Astrocyte (in vitro differentiated cells and primary cell): ENCODE data around the gene DNAH2. TPM values are rescaled to one million over a fixed set of nuclear protein-coding genes. Genes with fewer than 3 reads are reported as not detected.

ENCODE experiments used
- DNase-seq: peaks from one replicate; pipeline ENCODE4 v3.0.0-alpha.2; 2010; ENCODE audit warnings: low read depth
- FAIRE-seq: peaks from 2 replicates; lab custom pipeline; 2011; peaks lifted over from hg19 to GRCh38; lab: Jason Lieb, UNC
- H2AFZ ChIP-seq: 2 replicates; pipeline ENCODE4 v1.6.0; 2012; ENCODE audit warnings: low read depth, low read length, inconsistent platforms
- H3K27ac ChIP-seq: 2 replicates; pipeline ENCODE4 v1.5.1; 2011; ENCODE audit warnings: low read depth, low read length, inconsistent platforms
- H3K27me3 ChIP-seq: 2 replicates; pipeline ENCODE4 v1.6.0; 2011; ENCODE audit warnings: low read length, inconsistent platforms; ENCODE audit not compliant: insufficient read depth
- H3K36me3 ChIP-seq: 2 replicates; pipeline ENCODE4 v1.5.1; 2011; ENCODE audit warnings: low read length, inconsistent platforms; ENCODE audit not compliant: insufficient read depth
- H3K4me1 ChIP-seq: 2 replicates; pipeline ENCODE4 v1.5.1; 2011; ENCODE audit warnings: low read length, inconsistent platforms; ENCODE audit not compliant: insufficient read depth
- H3K4me2 ChIP-seq: 2 replicates; pipeline ENCODE4 v1.6.0; 2012; ENCODE audit warnings: low read length, inconsistent platforms
- H3K4me3 ChIP-seq: 2 replicates; pipeline ENCODE4 v1.5.1; 2011; ENCODE audit warnings: low read depth, mild to moderate bottlenecking, low read length, inconsistent platforms; ENCODE audit not compliant: insufficient read depth
- H3K79me2 ChIP-seq: 2 replicates; pipeline ENCODE4 v1.6.0; 2012; ENCODE audit warnings: mild to moderate bottlenecking, low read length, inconsistent platforms; ENCODE audit not compliant: insufficient read depth
- H3K9ac ChIP-seq: 2 replicates; pipeline ENCODE4 v1.6.0; 2012; ENCODE audit warnings: mild to moderate bottlenecking, low read length, inconsistent platforms
- H3K9me3 ChIP-seq: 2 replicates; pipeline ENCODE4 v1.5.1; 2012; ENCODE audit warnings: low read depth, mild to moderate bottlenecking, low read length, inconsistent platforms; ENCODE audit not compliant: insufficient read depth
- H4K20me1 ChIP-seq: 2 replicates; pipeline ENCODE4 v1.6.0; 2012; ENCODE audit warnings: low read length, inconsistent platforms; ENCODE audit not compliant: insufficient read depth
- H3K27ac Mint-ChIP-seq: one replicate; pipeline ENCODE4 v1.8.0; 2021; ENCODE audit warnings: mild to moderate bottlenecking, mixed read lengths; ENCODE audit not compliant: unreplicated experiment
- H3K27me3 Mint-ChIP-seq: one replicate; pipeline ENCODE4 v1.8.0; 2021; ENCODE audit warnings: low read depth, mixed read lengths; ENCODE audit not compliant: unreplicated experiment
- H3K36me3 Mint-ChIP-seq: one replicate; pipeline ENCODE4 v1.8.0; 2021; ENCODE audit warnings: low read depth, mixed read lengths; ENCODE audit not compliant: unreplicated experiment
- H3K4me1 Mint-ChIP-seq: one replicate; pipeline ENCODE4 v1.8.0; 2021; ENCODE audit warnings: low read depth, mixed read lengths; ENCODE audit not compliant: unreplicated experiment
- H3K4me3 Mint-ChIP-seq: one replicate; pipeline ENCODE4 v1.8.0; 2021; ENCODE audit warnings: mild to moderate bottlenecking, moderate library complexity, mixed read lengths; ENCODE audit not compliant: unreplicated experiment
- H3K9me3 Mint-ChIP-seq: one replicate; pipeline ENCODE4 v1.8.0; 2021; ENCODE audit warnings: mild to moderate bottlenecking, mixed read lengths; ENCODE audit not compliant: unreplicated experiment
- EZH2 ChIP-seq: IDR thresholded peaks from 2 replicates; pipeline ENCODE4 v1.6.1; 2012; ENCODE audit warnings: mild to moderate bottlenecking, low read length, inconsistent platforms; ENCODE audit not compliant: insufficient read depth
- total RNA-seq: library from RNA; stranded (reverse); gene quantifications from 2 replicates; pipeline ENCODE4 v1.2.1, GENCODE V29; 2021
- TF ChIP-seq, protein P1 (sequence below): IDR thresholded peaks from 2 replicates; pipeline ENCODE4 v1.5.1; 2011; ENCODE audit warnings: low read depth, mild to moderate bottlenecking, inconsistent platforms, low read length, moderate library complexity; ENCODE audit not compliant: insufficient read depth

DNAH2 gene
- total RNA-seq, 1 donor from 2014 or later: 0.11 TPM

DNA sequence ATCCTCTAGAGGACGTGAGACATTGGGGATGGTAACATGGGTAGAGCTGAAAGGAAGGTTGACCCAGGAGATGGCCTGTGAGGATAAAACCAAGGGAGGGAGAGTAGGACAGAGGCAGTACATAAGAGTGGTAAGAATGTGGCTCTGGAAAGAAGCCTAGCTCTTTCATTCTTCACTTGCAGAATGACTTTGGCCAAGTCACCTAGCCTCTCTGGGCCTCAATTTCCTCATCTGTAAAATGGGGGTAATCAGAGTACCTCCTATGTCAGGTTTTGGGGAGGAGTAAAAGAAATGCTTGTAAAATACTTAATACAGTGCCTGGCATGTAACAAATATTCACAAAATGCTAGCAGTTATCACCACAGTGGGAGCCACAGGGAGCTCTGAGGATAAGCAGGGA lies 123.3 kb downstream of the DNAH2 start:
- peaks cover 42% of the 10 kb centered on the region for H3K4me1 Mint-ChIP-seq
- no peak for FAIRE-seq

DNA sequence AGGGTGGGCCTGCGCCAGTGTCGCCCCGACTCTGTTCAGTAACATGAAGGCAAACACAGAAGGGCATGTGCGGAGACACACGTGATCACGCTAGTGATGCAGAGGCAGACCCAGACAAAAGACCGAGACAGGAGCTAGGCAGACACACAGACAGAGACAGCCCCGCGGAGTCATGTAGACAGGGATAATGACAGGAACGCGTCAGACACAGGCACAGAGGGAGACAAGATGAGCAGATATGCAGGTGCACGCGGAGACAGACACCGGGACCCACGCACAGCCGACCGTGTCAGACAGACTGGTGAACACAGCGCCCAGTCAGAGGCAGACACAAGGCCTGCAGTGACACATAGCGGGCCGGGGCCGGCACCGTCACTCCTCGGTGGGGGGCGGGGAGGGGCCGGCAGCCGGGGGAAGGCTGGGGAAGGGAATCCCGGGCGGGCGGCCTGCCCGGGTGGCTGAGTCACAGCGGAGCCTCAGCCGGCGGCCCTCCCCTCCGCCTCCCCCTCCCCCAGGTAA lies 123.9 kb downstream of the DNAH2 start:
- peak; percentile 58 for FAIRE-seq

More for the DNA sequence above, 123.3 kb downstream of the DNAH2 start:
- Histone ChIP-seq H2AFZ (no peak overlapping the region), H3K9ac (peak overlapping the region; percentile 100), H3K27ac (peak overlapping the region; percentile 100), H3K27me3 (no peaks in the 10 kb centered on the region), H3K4me1 (peaks cover 61% of the 10 kb centered on the region), H3K36me3 (no peaks in the 10 kb centered on the region), H4K20me1 (peaks cover 44% of the 10 kb centered on the region), H3K9me3 (no peaks in the 10 kb centered on the region), H3K4me3 (peak overlapping the region; percentile 58), H3K4me2 (peak overlapping the region; percentile 99), H3K79me2 (peaks cover 47% of the 10 kb centered on the region)
- no peak for DNase-seq
- H3K9me3 Mint-ChIP-seq: no peaks in the 10 kb centered on the region
- H3K4me3 Mint-ChIP-seq: peak overlapping the region; percentile 86
- H3K27me3 Mint-ChIP-seq: no peaks in the 10 kb centered on the region
- TF ChIP-seq, protein P1, sequence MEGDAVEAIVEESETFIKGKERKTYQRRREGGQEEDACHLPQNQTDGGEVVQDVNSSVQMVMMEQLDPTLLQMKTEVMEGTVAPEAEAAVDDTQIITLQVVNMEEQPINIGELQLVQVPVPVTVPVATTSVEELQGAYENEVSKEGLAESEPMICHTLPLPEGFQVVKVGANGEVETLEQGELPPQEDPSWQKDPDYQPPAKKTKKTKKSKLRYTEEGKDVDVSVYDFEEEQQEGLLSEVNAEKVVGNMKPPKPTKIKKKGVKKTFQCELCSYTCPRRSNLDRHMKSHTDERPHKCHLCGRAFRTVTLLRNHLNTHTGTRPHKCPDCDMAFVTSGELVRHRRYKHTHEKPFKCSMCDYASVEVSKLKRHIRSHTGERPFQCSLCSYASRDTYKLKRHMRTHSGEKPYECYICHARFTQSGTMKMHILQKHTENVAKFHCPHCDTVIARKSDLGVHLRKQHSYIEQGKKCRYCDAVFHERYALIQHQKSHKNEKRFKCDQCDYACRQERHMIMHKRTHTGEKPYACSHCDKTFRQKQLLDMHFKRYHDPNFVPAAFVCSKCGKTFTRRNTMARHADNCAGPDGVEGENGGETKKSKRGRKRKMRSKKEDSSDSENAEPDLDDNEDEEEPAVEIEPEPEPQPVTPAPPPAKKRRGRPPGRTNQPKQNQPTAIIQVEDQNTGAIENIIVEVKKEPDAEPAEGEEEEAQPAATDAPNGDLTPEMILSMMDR: no peak
- no peak for TF ChIP-seq EZH2
- peaks cover 4% of the 10 kb centered on the region for H3K36me3 Mint-ChIP-seq
- H3K27ac Mint-ChIP-seq: peak overlapping the region; percentile 100

More for the DNA sequence above, 123.9 kb downstream of the DNAH2 start:
- Histone ChIP-seq H3K4me1 (peaks cover 57% of the 10 kb centered on the region), H3K4me2 (peak overlapping the region; percentile 99), H3K9me3 (no peaks in the 10 kb centered on the region), H3K27me3 (no peaks in the 10 kb centered on the region), H3K79me2 (peaks cover 53% of the 10 kb centered on the region), H3K27ac (peak overlapping the region; percentile 100), H4K20me1 (peaks cover 46% of the 10 kb centered on the region), H3K36me3 (no peaks in the 10 kb centered on the region), H3K9ac (peak overlapping the region; percentile 100), H2AFZ (peak overlapping the region; percentile 44), H3K4me3 (peak overlapping the region; percentile 85)
- peak overlapping the region; percentile 95 for H3K4me3 Mint-ChIP-seq
- no peaks in the 10 kb centered on the region for H3K27me3 Mint-ChIP-seq
- peaks cover 43% of the 10 kb centered on the region for H3K4me1 Mint-ChIP-seq
- TF ChIP-seq EZH2: no peak
- TF ChIP-seq, protein P1: no peak
- peaks cover 4% of the 10 kb centered on the region for H3K36me3 Mint-ChIP-seq
- DNase-seq: peak; percentile 83
- no peaks in the 10 kb centered on the region for H3K9me3 Mint-ChIP-seq
- H3K27ac Mint-ChIP-seq: peak overlapping the region; percentile 100
